ENCODE data around the gene URAD. TPM values are rescaled to one million over a fixed set of nuclear protein-coding genes. Genes with fewer than 3 reads are reported as not detected.
"Not testable (repeated sequence)": the region's sequence is repeated elsewhere in the genome, so short reads cannot be mapped to it uniquely, and the experiment has no call there.

The URAD gene
- total RNA-seq, 1 donor from 2014 or later = not detected

GRCh38 chr13:28013482-28013881, 25.0 kb upstream of the URAD start:
- no peak overlapping the region for H3K4me3 ChIP-seq (ENCODE audit: low read depth, low read length)
- TF ChIP-seq CTCF (conservative IDR thresholded peaks at IDR 0.05; ENCODE audit: low read depth, low read length) = no peak
- no peak for DNase-seq (ENCODE audit: low read depth)

GRCh38 chr13:28012896-28013295, 24.4 kb upstream of the URAD start:
- no peak for DNase-seq (ENCODE audit: low read depth)
- no peak for TF ChIP-seq CTCF (conservative IDR thresholded peaks at IDR 0.05; ENCODE audit: low read depth, low read length)
- no peak overlapping the region for H3K4me3 ChIP-seq (ENCODE audit: low read depth, low read length)

DNA sequence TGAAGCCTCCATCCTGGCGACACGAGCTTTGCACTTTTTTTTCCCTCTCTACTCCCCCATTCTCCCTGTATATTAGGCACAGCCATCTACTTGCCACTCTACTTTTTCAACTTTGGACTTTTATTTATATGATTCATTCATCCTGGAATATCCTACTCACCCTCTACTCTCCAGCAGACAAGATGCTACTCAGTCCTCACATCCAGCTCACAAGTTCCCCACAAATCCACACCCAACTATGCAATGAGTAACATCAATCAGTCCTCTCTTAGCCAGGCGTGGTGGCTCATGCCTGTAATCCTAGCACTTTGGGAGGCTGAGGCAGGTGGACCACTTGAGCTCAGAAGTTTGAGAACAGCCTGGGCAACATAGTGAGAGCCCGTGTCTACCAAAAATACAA, 23.9 kb upstream of the URAD start:
- DNase-seq (ENCODE audit: low read depth) = no peak
- no peak for TF ChIP-seq CTCF (conservative IDR thresholded peaks at IDR 0.05; ENCODE audit: low read depth, low read length)
- H3K4me3 ChIP-seq (ENCODE audit: low read depth, low read length) = no peak overlapping the region

DNA sequence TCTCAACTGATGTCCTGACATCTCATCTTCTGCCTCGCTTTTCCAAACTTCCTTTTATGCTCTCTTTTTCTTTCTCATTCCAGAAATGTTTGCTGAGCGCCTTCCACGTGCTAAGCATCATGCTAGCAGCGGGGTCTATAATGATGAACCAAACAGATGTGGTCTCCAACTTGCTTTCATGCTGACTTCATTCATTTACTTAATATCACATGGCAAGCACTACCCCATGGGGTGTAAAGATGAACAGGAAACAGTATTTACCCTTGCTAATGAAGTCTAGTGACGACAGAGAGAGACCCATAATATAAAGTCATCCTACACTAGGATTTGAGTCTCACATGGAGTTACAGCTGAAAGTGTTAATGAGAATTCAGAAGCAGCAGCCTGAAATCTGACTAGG, 21.6 kb upstream of the URAD start:
- no peak for DNase-seq (ENCODE audit: low read depth)
- TF ChIP-seq CTCF (conservative IDR thresholded peaks at IDR 0.05; ENCODE audit: low read depth, low read length) = no peak
- no peak overlapping the region for H3K4me3 ChIP-seq (ENCODE audit: low read depth, low read length)

DNA sequence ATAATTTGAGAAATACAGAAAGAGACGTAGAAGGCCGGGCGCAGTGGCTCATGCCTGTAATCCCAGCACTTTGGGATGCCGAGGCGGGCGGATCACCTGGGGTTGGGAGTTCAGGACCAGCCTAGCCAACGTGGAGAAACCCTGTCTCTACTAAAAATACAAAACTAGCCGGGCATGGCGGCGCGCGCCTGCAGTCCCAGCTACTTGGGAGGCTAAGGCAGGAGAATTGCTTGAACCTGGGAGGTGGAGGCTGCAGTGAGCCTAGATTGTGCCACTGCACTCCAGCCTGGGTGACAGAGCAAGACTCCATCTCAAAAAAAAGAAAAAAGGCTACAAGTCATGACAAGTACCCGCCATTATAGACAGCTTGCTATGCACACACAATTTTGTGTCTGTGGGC, 16.5 kb upstream of the URAD start:
- not testable (repeated sequence) for H3K4me3 ChIP-seq (ENCODE audit: low read depth, low read length); DNase-seq (ENCODE audit: low read depth)

DNA sequence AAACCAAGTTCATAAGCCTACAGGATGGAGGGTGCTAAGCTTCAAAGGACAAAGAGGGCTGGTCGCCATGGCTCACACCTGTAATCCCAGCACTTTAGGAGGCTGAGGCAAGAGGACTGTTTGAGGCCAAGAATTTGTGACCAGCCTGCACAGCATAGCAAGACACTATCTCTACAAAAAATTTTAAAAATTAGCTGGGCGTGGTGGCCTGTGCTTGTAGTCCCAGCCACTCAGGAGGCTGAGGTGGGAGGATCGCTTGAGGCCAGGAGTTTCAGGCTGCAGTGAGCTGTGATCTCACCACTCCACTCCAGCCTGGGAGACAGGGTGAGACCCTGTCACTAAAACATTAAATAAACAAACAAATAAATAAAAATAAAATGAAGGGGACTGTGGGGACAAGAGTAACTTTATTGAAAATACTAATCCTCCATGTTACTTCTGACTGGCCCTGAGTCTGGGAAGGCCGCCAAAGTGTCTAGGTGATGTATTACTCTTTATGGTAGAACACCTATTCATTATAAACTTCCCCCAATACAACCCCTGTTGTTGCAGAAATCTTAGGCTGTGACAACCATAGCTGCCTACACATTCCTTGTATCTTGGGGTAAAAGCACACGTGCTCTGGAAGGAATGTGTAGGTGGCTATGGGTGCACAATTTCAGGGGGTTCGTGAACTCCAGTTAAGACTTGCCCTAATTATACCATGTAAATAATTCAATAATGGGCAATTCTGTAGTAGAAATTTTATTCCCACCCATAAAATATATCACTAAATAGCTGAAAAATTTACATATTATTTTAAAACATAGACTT, 14.6 kb upstream of the URAD start:
- H3K4me3 ChIP-seq (ENCODE audit: low read depth, low read length) = no peak overlapping the region
- no peak for TF ChIP-seq CTCF (conservative IDR thresholded peaks at IDR 0.05; ENCODE audit: low read depth, low read length)
- DNase-seq (ENCODE audit: low read depth) = no peak

DNA sequence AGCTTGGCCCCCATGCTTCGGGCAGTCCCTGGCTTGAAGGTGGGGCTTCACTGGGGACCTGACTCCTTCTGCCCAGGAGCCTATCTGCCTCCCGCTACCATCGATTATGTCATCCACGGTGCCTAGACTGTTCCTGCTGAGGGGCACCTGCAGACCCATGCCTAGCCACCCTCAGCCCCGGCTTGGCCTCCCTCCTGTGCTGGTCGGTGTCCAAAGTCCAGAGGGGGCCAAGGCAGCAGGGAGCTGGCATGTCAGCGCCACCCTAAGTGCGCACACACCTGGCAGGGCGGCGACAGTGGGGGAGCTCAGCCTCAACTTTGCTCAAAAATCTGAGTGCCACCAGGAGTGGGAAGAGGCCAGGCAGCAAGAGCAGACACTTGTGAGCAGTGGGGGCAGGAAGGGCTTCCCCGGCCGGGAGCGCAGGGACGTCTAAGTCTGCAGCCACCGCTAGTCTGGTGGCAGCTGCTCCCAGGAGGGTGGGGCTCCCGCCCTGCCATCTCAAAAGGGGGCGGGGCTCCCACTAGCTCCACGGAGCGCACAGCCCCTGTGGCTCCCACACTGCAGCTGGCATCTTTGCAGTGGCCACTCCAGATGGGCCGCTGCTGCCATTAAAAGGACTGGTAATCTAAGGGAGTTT, 13.5 kb upstream of the URAD start:
- no peak for DNase-seq (ENCODE audit: low read depth)
- no peak overlapping the region for H3K4me3 ChIP-seq (ENCODE audit: low read depth, low read length)
- TF ChIP-seq CTCF (conservative IDR thresholded peaks at IDR 0.05; ENCODE audit: low read depth, low read length) = no peak
